ACHN (cell line): ENCODE measurements around the gene ALS2.
"Not testable (repeated sequence)": the region's sequence is repeated elsewhere in the genome, so short reads cannot be mapped to it uniquely, and the experiment has no call there.

Experiments used
- DNase-seq: peaks from one replicate; pipeline ENCODE4 v3.0.0-alpha.2; 2015
- in situ Hi-C: cut with HindIII; loops from 2 replicates; pipeline ENCODE4 v1.10.0; 2017; ENCODE audit warnings: low sequenced_read_pairs, low pct_ligation_motif_present, low pct_unique_long_range_greater_than_20kb

The ALS2 gene

DNA sequence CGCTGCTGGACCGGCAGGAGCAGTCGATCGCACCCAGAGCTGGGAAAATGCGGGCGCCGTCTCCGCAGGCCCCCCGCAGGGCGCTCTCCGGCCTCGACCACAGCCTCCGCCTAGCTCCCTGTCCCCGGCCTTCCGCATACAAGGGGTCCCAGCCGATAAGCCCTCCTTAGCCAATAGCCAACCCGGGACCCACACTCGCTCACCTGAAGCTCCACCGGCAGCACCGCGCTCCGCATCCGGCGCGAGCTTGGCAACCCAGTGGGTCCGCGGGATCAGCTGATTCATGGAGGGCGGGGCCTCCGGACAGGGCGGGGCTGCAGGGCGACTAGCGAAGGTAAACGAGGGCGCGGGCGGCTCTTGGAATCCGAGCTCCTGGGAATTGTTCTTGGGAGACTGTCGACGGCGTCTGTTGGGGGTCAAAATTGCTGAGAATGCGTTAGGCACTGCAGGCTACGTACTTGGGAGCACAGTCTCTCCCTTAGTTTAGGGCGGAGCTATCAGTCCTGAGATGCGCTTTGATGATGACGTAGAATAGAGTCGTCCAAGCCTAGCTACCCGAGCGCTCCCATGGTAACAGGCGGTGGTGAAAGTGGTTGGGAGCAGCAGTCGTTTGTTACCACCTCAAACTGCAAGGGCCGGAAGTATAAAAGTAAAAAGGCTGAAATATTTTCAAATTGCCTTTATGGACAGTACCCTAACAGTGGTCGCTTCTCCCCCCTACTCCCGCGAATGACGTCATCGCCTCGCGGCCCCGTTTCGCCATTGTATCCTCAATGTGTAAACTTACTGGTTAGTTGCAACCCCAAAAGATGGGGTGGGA lies at the start of gene ALS2:
ALS2 (minus strand) TSS at position 260 of the 820 bp plus-strand sequence. CDS start 12,048 bp downstream, outside the sequence.
- DNase-seq: peak; percentile 100
- in situ Hi-C loops: no loop called here

DNA sequence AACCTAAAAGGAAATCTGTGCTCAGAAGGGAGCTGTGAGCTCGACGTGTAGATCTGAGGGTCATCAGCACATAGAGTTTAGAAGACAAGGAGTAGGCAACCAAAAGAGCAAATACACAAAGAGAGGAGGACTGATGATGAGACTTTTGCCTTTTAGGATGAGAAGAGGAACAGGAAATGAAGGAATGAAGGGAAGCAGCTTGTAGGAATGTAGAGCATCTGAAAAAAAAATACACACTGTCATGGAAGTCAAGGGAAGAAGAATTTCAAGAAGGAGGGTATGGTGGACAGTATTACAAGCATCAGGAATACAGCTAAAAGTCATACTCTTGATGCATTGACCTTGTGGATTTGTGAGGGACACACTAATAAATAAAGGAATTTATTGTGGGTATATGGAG lies 47.5 kb upstream of the ALS2 start:
- in situ Hi-C loops: no loop called here

DNA sequence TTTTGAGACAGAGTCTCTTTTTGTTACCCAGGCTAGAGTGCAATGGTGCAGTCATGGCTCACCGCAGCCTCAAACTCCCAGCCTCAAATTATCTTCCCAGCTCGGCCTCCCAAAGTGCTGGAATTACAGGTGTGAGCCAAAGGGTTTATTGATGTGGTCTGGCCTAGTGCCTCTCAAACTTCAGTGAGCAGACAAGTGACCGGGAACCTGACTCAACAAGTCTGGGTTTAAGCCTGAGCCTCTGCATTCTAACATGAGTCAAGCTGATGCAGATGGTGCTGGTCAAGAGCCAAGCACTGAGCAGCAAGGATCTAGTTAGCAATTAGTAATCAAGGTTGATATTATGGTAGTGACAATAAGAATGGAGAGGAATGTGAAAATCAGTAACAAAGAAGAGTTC lies 46.9 kb upstream of the ALS2 start:
- in situ Hi-C loops: no loop called here
- peak; percentile 31 for DNase-seq

More for the DNA sequence above, 47.5 kb upstream of the ALS2 start:
- no peak for DNase-seq

DNA sequence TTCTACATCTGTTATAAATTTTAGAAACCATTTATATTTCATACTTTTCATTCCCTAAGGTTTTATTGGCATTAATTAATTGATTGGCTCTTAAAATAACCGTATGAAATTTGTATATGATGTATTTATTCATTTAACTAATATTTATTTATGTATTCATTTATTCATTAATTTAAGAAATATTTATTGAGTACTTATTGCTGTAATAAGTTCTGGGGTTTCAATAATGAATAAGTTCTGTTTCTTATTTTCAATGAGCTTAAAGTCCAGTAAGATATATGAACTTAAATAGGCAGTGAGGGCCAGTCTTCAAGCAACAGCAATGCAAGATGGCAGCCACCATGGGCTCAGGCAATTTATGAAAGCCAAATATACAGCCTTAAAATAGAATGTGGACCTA lies 43.5 kb upstream of the ALS2 start:
- no peak for DNase-seq
- in situ Hi-C loops: no loop called here

- in situ Hi-C loops: no loop called here
- DNase-seq: no peak
Observed at GRCh38 chr2:201821080-201821479, 40.3 kb upstream of the ALS2 start.

GRCh38 chr2:201820383-201821007 lies 39.8 kb upstream of the ALS2 start:
- in situ Hi-C loops: no loop called here
- DNase-seq: no peak

- DNase-seq: no peak
- in situ Hi-C loops: no loop called here
Observed at GRCh38 chr2:201816657-201817575, 36.2 kb upstream of the ALS2 start.

- in situ Hi-C loops: no loop called here
- no peak for DNase-seq
Observed at GRCh38 chr2:201813996-201814760, 33.4 kb upstream of the ALS2 start.

GRCh38 chr2:201810604-201811003 lies 29.9 kb upstream of the ALS2 start:
- DNase-seq, in situ Hi-C loops: not testable (repeated sequence)

DNA sequence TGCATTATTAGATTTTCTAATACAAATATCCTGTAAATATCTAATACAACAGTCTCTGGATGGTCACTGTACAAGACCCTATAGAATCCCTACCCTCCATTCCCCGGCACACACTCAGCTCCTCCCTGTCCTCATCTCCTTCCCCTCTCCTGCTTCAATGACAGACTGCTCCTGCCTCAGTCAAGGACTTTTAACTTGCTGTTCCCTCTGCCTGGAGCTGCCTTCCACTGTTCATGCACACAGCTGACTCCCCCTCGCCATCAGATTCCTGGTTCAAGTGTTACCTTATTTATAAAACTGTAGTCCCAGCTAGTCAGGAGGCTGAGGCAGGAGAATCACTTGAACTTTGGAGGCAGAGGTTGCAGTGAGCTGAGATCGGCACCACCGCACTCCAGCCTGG lies 28.9 kb upstream of the ALS2 start:
- no peak for DNase-seq
- in situ Hi-C loops: no loop called here

GRCh38 chr2:201808027-201808426 lies 27.3 kb upstream of the ALS2 start:
- DNase-seq: no peak
- in situ Hi-C loops: no loop called here

DNA sequence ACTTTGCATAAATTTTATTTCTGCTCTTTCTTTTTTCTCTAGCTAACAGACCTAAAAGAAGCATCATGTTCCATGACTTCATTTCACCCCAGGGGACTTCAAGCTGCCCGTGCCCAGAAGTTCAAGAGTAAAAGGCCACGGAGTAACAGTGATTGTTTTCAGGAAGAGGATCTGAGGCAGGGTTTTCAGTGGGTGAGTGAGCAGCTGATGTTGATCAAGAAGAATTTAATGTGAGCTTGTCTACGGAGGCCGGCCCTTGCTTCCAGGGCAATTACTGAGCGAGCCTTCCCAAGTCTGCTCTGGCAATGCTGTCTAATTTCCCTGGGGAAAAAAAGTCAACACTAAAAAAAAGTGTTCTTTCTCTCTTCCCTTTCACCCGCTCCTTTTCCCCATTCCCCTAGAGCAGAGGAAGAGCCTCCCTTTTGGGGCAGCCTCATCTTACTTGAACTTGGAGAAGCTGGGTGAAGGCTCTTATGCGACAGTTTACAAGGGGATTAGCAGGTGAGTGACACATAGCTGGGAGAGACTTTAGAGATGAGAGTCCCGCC lies 26.8 kb upstream of the ALS2 start:
- DNase-seq: no peak
- in situ Hi-C loops: no loop called here

DNA sequence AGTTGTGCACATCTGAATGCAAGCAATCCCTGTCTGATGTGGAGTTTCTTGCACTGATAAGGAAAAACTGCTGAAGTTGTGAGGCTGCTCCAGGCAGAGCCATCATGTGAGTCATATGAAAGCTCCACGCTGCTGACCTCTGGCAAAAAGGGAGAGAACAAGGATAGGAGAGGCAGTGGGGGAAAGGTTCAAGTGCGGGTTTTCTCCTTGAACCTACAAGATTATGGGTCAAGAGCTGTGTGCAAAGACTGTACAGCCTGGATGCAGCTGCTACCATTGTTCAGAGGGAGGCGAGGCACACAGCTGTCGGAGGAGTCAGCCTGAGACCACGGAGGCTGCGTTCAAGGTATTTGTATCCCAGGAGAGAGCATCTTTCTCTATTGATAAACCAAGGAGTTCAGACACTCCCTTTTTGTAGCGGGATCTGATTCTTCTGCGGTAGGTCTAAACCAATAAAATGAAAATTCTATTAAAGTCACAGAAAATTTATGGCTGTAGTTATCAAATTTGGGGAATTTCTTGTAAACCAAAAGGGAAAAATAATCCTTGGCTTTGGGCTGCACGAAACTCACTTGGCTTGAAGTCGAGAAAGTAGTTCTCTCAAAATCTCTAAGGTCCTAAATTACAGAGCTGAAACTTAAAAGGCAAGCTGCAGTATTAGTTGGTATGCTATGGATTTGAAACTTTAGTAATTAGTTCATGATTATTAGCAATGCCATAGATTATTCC lies 25.9 kb upstream of the ALS2 start, which contains the start of gene CDK15:
CDK15 (plus strand) TSS at position 96 of the 729 bp plus-strand sequence; CDS start at position 224, 128 bp downstream.
- in situ Hi-C loops: no loop called here
- peak; percentile 46 for DNase-seq

DNA sequence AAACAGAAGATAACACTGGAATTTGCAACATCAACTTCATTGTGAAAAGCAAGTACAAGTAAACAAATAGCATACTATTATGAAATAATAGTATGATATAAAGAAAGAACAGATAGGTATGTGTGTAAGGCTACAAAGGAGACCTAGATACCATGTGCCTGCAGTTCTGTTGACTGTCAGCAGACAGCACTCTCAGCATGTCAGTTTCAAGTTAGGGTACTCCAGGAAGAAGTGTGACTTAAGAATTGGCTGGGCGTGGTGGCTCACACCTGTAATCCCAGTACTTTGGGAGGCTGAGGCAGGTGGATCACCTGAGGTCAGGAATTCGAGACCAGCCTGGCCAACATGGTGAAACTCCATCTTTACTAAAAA lies 18.2 kb upstream of the ALS2 start:
- DNase-seq: peak; percentile 75
- in situ Hi-C loops: not testable (repeated sequence)

- peak; percentile 98 for DNase-seq
- in situ Hi-C loops: no loop called here
Observed at GRCh38 chr2:201798252-201798913, 17.6 kb upstream of the ALS2 start.

DNA sequence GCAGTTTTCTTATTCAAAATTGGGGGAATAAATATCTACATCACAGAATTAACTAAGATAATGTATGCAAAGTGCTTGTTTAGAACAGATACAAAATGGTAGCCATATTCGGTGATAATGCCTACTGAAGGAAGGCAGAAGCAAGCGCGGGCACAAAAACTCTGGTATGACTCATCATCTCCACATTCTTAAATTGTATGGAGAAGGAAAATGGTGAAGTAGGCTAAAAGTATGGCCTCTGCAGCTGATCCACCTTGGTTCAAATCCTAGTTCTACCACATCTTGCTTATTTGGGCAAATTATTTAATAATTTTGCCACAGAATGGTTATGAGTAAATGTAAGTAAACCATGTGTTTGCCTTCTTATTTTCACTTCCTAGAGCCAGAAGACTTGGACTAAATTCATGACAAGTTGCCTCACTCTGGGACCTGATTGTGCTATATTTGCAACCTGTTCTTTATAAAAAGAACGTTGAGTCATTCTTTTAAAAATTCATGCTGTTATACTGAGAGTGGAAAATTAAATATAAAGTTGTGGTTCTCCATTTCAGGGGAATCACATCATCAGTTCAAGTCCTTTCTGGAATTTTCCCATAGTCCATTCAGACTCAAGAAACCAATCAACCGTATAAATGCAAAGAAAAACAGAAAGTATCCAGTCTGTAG lies 16.6 kb upstream of the ALS2 start:
- DNase-seq: peak; percentile 85
- in situ Hi-C loops: no loop called here
